Glutamatergic neuron (in vitro differentiated cells): ENCODE results near the gene MOGAT3. TPM values are rescaled to one million over a fixed set of nuclear protein-coding genes. Genes with fewer than 3 reads are reported as not detected.

ENCODE experiments used
- DNase-seq: peaks from one replicate; pipeline ENCODE4 v3.0.0; 2022
- H3K27ac Mint-ChIP-seq: one replicate; pipeline ENCODE4 v1.8.0; 2020; ENCODE audit warnings: mild to moderate bottlenecking, mixed read lengths, inconsistent platforms; ENCODE audit not compliant: unreplicated experiment
- H3K27me3 Mint-ChIP-seq: one replicate; pipeline ENCODE4 v1.8.0; 2020; ENCODE audit warnings: mild to moderate bottlenecking, moderate library complexity, mixed read lengths, inconsistent platforms; ENCODE audit not compliant: unreplicated experiment
- H3K36me3 Mint-ChIP-seq: one replicate; pipeline ENCODE4 v1.8.0; 2020; ENCODE audit warnings: mild to moderate bottlenecking, mixed read lengths, inconsistent platforms; ENCODE audit not compliant: unreplicated experiment
- H3K4me1 Mint-ChIP-seq: one replicate; pipeline ENCODE4 v1.8.0; 2020; ENCODE audit warnings: mild to moderate bottlenecking, low read depth, mixed read lengths, inconsistent platforms; ENCODE audit not compliant: unreplicated experiment
- H3K4me3 Mint-ChIP-seq: one replicate; pipeline ENCODE4 v1.8.0; 2020; ENCODE audit warnings: mild to moderate bottlenecking, mixed read lengths, inconsistent platforms; ENCODE audit not compliant: unreplicated experiment
- H3K9me3 Mint-ChIP-seq: one replicate; pipeline ENCODE4 v1.8.0; 2020; ENCODE audit warnings: mild to moderate bottlenecking, moderate library complexity, mixed read lengths, inconsistent platforms; ENCODE audit not compliant: unreplicated experiment
- CTCF ChIP-seq: fragments of 200-600 bp; sonication (generic); IDR thresholded peaks from one replicate; pipeline ENCODE4 v1.5.0; 2021; ENCODE audit not compliant: partially characterized antibody, unreplicated experiment
- total RNA-seq: library from RNA; stranded (reverse); fragmentation: NEBNext Ultra II Directional; extraction: Animal tissue kit (Norgen Biotek cat#: 25700); gene quantifications from one replicate; pipeline ENCODE4 v1.2.1, GENCODE V29; 2021; ENCODE audit not compliant: unreplicated experiment

MOGAT3 gene
- total RNA-seq, 1 donor from 2014 or later = not detected

- Mint-ChIP-seq H3K4me3 (peak within 1 kb of the TSS; percentile 94), H3K27me3 (peaks cover 4% of the 10 kb centered on the region), H3K36me3 (no peaks in the 10 kb centered on the region), H3K27ac (peak within 1 kb of the TSS; percentile 77), H3K4me1 (peaks cover 6% of the 10 kb centered on the region), H3K9me3 (peaks cover 8% of the 10 kb centered on the region)
- DNase-seq = peak; percentile 96
- TF ChIP-seq CTCF = no peak
Observed at GRCh38 chr7:101217388-101218235, 16.8 kb upstream of the MOGAT3 start, which contains the start of the genes PLOD3 and ZNHIT1. TSS of gene PLOD3 (minus strand) at chr7:101217581. CDS start at chr7:101217274, 307 bp downstream. TSS of gene ZNHIT1 (plus strand) at chr7:101218165. CDS start at chr7:101218196, 31 bp downstream.

- H3K27me3 Mint-ChIP-seq = peaks cover 4% of the 10 kb centered on the region
- no peaks in the 10 kb centered on the region for H3K36me3 Mint-ChIP-seq
- TF ChIP-seq CTCF = no peak
- peak overlapping the region; percentile 94 for H3K4me3 Mint-ChIP-seq
- DNase-seq = no peak
- peak overlapping the region; percentile 68 for H3K27ac Mint-ChIP-seq
- H3K9me3 Mint-ChIP-seq = peaks cover 8% of the 10 kb centered on the region
- peaks cover 6% of the 10 kb centered on the region for H3K4me1 Mint-ChIP-seq
Observed at GRCh38 chr7:101216860-101217387, 16.1 kb upstream of the MOGAT3 start.

- Mint-ChIP-seq H3K4me3 (peak overlapping the region; percentile 94), H3K36me3 (no peaks in the 10 kb centered on the region), H3K9me3 (peaks cover 8% of the 10 kb centered on the region), H3K4me1 (peaks cover 6% of the 10 kb centered on the region), H3K27me3 (peaks cover 4% of the 10 kb centered on the region), H3K27ac (peak overlapping the region; percentile 68)
- DNase-seq = no peak
- no peak for TF ChIP-seq CTCF
Observed at GRCh38 chr7:101216001-101216859, 15.4 kb upstream of the MOGAT3 start.

GRCh38 chr7:101212014-101212413 lies 11.2 kb upstream of the MOGAT3 start:
- H3K27ac Mint-ChIP-seq = no peak overlapping the region
- no peak overlapping the region for H3K4me3 Mint-ChIP-seq
- DNase-seq = no peak
- H3K36me3 Mint-ChIP-seq = no peaks in the 10 kb centered on the region
- TF ChIP-seq CTCF = no peak
- H3K4me1 Mint-ChIP-seq = peaks cover 2% of the 10 kb centered on the region
- peaks cover 1% of the 10 kb centered on the region for H3K27me3 Mint-ChIP-seq
- H3K9me3 Mint-ChIP-seq = peaks cover 2% of the 10 kb centered on the region
